NCI-H2081 treated with DMSO at 0.1 percent for 48 hours (cell line): ENCODE results near the gene PKIG.
A peak's percentile ranks its signal among the peaks of the same experiment; 100 is the strongest.

Experiments
- DNase-seq: peaks from one replicate; lab custom pipeline; 2025; lab: John Stamatoyannopoulos, UW

Gene PKIG

GRCh38 chr20:44596876-44597275 is 14.5 kb downstream of the PKIG start:
- DNase-seq: no peak

GRCh38 chr20:44597516-44597915 is 15.1 kb downstream of the PKIG start:
- no peak for DNase-seq

GRCh38 chr20:44597930-44598329 is 15.6 kb downstream of the PKIG start:
- no peak for DNase-seq

GRCh38 chr20:44598423-44599305 is 16.3 kb downstream of the PKIG start:
- DNase-seq: no peak

- DNase-seq: no peak
These were observed 17.3 kb downstream of the PKIG start for GRCh38 chr20:44599715-44600114.

- DNase-seq: no peak
These were observed 17.9 kb downstream of the PKIG start for GRCh38 chr20:44600301-44600700.

- DNase-seq: no peak
These were observed 18.4 kb downstream of the PKIG start for GRCh38 chr20:44600758-44601201.

- DNase-seq: no peak
These were observed 18.9 kb downstream of the PKIG start for GRCh38 chr20:44601236-44601671.

- DNase-seq: no peak
These were observed 19.4 kb downstream of the PKIG start for GRCh38 chr20:44601801-44602204.

GRCh38 chr20:44603327-44603726 is 20.9 kb downstream of the PKIG start:
- DNase-seq: no peak

GRCh38 chr20:44606725-44607441 is 24.5 kb downstream of the PKIG start:
- no peak for DNase-seq

GRCh38 chr20:44609006-44609515 is 26.7 kb downstream of the PKIG start:
- no peak for DNase-seq

GRCh38 chr20:44609516-44610312 is 27.3 kb downstream of the PKIG start:
- peak; percentile 18 for DNase-seq

- DNase-seq: no peak
These were observed 28.1 kb downstream of the PKIG start for GRCh38 chr20:44610313-44610962.

- DNase-seq: no peak
These were observed 31.2 kb downstream of the PKIG start for GRCh38 chr20:44613575-44613974.

- DNase-seq: no peak
These were observed 32.1 kb downstream of the PKIG start for GRCh38 chr20:44614525-44614924.

GRCh38 chr20:44615169-44615791 is 32.9 kb downstream of the PKIG start:
- DNase-seq: no peak

- DNase-seq: no peak
These were observed 33.7 kb downstream of the PKIG start for GRCh38 chr20:44615876-44616603.

GRCh38 chr20:44616604-44616964 is 34.2 kb downstream of the PKIG start:
- DNase-seq: no peak

- DNase-seq: no peak
These were observed 35.9 kb downstream of the PKIG start for GRCh38 chr20:44618318-44618731.
